HCT116 (cell line): ENCODE data around the gene CRHR2.

ENCODE experiments used
- ATF3 ChIP-seq: IDR thresholded peaks from 2 replicates; pipeline ENCODE4 v1.6.1; 2012
- CTCF ChIP-seq, 3 experiments: fragments of 200-600 bp in 1 of 3; sonication (generic) in 1 of 3; IDR thresholded peaks in 2 of 3; conservative IDR thresholded peaks in 1 of 3; 2 replicates each; pipeline ENCODE4 v1.5.1; 2012 to 2017; ENCODE audit warnings: low read depth in 2 of 3, low read length in 2 of 3, antibody characterized with exemption in 1 of 3, borderline replicate concordance in 1 of 3, control low read depth in 1 of 3, mild to moderate bottlenecking in 1 of 3, mixed read lengths in 1 of 3, mixed run types in 1 of 3, moderate library complexity in 1 of 3; ENCODE audit not compliant: insufficient read depth in 1 of 3
- EGR1 ChIP-seq: IDR thresholded peaks from 2 replicates; pipeline ENCODE4 v1.6.1; 2012; ENCODE audit warnings: low read depth
- EZH2 ChIP-seq: fragments of 200-600 bp; sonication (generic); IDR thresholded peaks from 2 replicates; pipeline ENCODE4 v1.6.1; 2017; ENCODE audit warnings: antibody characterized with exemption, mixed run types
- EZH2phosphoT487 ChIP-seq: fragments of 200-600 bp; IDR thresholded peaks from 2 replicates; pipeline ENCODE4 v1.6.1; 2018; ENCODE audit warnings: antibody characterized with exemption, borderline replicate concordance
- FOSL1 ChIP-seq: IDR thresholded peaks from 2 replicates; pipeline ENCODE4 v1.6.1; 2012; ENCODE audit warnings: low read depth
- JUND ChIP-seq: IDR thresholded peaks from 2 replicates; pipeline ENCODE4 v1.6.1; 2012
- POLR2A ChIP-seq: IDR thresholded peaks from 2 replicates; pipeline ENCODE4 v1.7.0; 2011; ENCODE audit warnings: borderline replicate concordance; ENCODE audit not compliant: insufficient read depth, insufficient read length; ENCODE audit errors: extremely low read depth
- POLR2AphosphoS5 ChIP-seq: IDR thresholded peaks from 2 replicates; pipeline ENCODE4 v1.6.1; 2011; ENCODE audit warnings: mild to moderate bottlenecking, low read depth, low read length, moderate library complexity
- RAD21 ChIP-seq: IDR thresholded peaks from 2 replicates; pipeline ENCODE4 v1.6.1; 2012; ENCODE audit warnings: low read depth, mild to moderate bottlenecking
- YY1 ChIP-seq: IDR thresholded peaks from 2 replicates; pipeline ENCODE4 v1.6.1; 2011; ENCODE audit warnings: low read length, low read depth, moderate library complexity, mild to moderate bottlenecking; ENCODE audit not compliant: insufficient replicate concordance; ENCODE audit errors: extremely low read depth
- ZNF274 ChIP-seq: fragments of 200-500 bp; sonication (Bioruptor generic); IDR thresholded peaks from 2 replicates; pipeline ENCODE4 v1.6.1; 2014; ENCODE audit warnings: mild to moderate bottlenecking, low read depth, low read length, inconsistent platforms
- TF ChIP-seq, protein P1 (sequence below): IDR thresholded peaks from 2 replicates; pipeline ENCODE4 v1.6.1; 2012; ENCODE audit warnings: low read depth
- TF ChIP-seq, protein P2 (sequence below): IDR thresholded peaks from 2 replicates; pipeline ENCODE4 v1.6.1; 2011; ENCODE audit warnings: mild to moderate bottlenecking, low read length, moderate library complexity; ENCODE audit not compliant: insufficient replicate concordance; ENCODE audit errors: extremely low read depth

GRCh38 chr7:30709549-30709948, 27.3 kb upstream of the CRHR2 start:
- TF ChIP-seq EZH2: no peak
- TF ChIP-seq CTCF (IDR thresholded peaks at IDR 0.05 in 2 of 3, conservative IDR thresholded peaks at IDR 0.05 in 1 of 3; ENCODE audit: borderline replicate concordance in 1 of 3, insufficient read depth in 1 of 3, low read depth in 2 of 3, low read length in 2 of 3): no peak
- TF ChIP-seq POLR2A: no peak
- TF ChIP-seq EZH2phosphoT487: no peak
- TF ChIP-seq, protein P1, sequence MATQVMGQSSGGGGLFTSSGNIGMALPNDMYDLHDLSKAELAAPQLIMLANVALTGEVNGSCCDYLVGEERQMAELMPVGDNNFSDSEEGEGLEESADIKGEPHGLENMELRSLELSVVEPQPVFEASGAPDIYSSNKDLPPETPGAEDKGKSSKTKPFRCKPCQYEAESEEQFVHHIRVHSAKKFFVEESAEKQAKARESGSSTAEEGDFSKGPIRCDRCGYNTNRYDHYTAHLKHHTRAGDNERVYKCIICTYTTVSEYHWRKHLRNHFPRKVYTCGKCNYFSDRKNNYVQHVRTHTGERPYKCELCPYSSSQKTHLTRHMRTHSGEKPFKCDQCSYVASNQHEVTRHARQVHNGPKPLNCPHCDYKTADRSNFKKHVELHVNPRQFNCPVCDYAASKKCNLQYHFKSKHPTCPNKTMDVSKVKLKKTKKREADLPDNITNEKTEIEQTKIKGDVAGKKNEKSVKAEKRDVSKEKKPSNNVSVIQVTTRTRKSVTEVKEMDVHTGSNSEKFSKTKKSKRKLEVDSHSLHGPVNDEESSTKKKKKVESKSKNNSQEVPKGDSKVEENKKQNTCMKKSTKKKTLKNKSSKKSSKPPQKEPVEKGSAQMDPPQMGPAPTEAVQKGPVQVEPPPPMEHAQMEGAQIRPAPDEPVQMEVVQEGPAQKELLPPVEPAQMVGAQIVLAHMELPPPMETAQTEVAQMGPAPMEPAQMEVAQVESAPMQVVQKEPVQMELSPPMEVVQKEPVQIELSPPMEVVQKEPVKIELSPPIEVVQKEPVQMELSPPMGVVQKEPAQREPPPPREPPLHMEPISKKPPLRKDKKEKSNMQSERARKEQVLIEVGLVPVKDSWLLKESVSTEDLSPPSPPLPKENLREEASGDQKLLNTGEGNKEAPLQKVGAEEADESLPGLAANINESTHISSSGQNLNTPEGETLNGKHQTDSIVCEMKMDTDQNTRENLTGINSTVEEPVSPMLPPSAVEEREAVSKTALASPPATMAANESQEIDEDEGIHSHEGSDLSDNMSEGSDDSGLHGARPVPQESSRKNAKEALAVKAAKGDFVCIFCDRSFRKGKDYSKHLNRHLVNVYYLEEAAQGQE: no peak
- no peak for TF ChIP-seq EGR1
- no peak for TF ChIP-seq YY1
- no peak for TF ChIP-seq FOSL1
- TF ChIP-seq JUND: no peak
- TF ChIP-seq RAD21: no peak
- TF ChIP-seq ZNF274: no peak
- no peak for TF ChIP-seq ATF3
- TF ChIP-seq, protein P2, sequence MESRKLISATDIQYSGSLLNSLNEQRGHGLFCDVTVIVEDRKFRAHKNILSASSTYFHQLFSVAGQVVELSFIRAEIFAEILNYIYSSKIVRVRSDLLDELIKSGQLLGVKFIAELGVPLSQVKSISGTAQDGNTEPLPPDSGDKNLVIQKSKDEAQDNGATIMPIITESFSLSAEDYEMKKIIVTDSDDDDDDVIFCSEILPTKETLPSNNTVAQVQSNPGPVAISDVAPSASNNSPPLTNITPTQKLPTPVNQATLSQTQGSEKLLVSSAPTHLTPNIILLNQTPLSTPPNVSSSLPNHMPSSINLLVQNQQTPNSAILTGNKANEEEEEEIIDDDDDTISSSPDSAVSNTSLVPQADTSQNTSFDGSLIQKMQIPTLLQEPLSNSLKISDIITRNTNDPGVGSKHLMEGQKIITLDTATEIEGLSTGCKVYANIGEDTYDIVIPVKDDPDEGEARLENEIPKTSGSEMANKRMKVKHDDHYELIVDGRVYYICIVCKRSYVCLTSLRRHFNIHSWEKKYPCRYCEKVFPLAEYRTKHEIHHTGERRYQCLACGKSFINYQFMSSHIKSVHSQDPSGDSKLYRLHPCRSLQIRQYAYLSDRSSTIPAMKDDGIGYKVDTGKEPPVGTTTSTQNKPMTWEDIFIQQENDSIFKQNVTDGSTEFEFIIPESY: no peak
- TF ChIP-seq POLR2AphosphoS5: no peak
